Tibial nerve (tissue), 4 donors: ENCODE results near the gene C22orf39. TPM values are rescaled to one million over a fixed set of nuclear protein-coding genes. Genes with fewer than 3 reads are reported as not detected.

ENCODE experiments used
- DNase-seq, 2 donors: peaks; one replicate each; pipeline ENCODE4 v3.0.0-alpha.2; 2019; ENCODE audit warnings: low spot score in 2 of 2
- H3K27ac ChIP-seq, 4 donors: fragments of 200-600 bp; sonication (generic) in 3 of 4; one replicate each; pipeline ENCODE4 v1.5.1; 2017 to 2019; ENCODE audit warnings: mild to moderate bottlenecking in 1 of 4
- H3K27me3 ChIP-seq, 2 donors: fragments of 200-600 bp; sonication (generic) in 1 of 2; one replicate each; pipeline versions ENCODE4 v1.5.1 to v1.6.0; 2017 to 2019
- H3K36me3 ChIP-seq, 3 donors: fragments of 200-600 bp; sonication (generic); one replicate each; pipeline ENCODE4 v1.5.1; 2018 to 2019
- H3K4me1 ChIP-seq, 4 donors: fragments of 200-600 bp; sonication (generic) in 3 of 4; one replicate each; pipeline ENCODE4 v1.5.1; 2017 to 2019
- H3K4me3 ChIP-seq, 4 donors: fragments of 200-600 bp; sonication (generic) in 3 of 4; one replicate each; pipeline ENCODE4 v1.5.1; 2017 to 2019; ENCODE audit warnings: mild to moderate bottlenecking in 1 of 4, moderate library complexity in 1 of 4
- H3K9me3 ChIP-seq, 4 donors: fragments of 200-600 bp; sonication (generic) in 3 of 4; one replicate each; pipeline ENCODE4 v1.5.1; 2017 to 2019
- CTCF ChIP-seq, 5 experiments: fragments of 200-600 bp in 3 of 5; fragments of 450-650 bp in 2 of 5; sonication (generic) in 3 of 5; IDR thresholded peaks; one replicate each; pipeline ENCODE4 v1.5.1; 2016 to 2019; ENCODE audit warnings: antibody characterized with exemption in 5 of 5, mild to moderate bottlenecking in 3 of 5, moderate library complexity in 2 of 5
- EP300 ChIP-seq, 2 donors: sonication (generic); formaldehyde crosslinking; IDR thresholded peaks; one replicate each; pipeline ENCODE4 v1.6.1; 2017; ENCODE audit warnings: antibody characterized with exemption in 2 of 2, mild to moderate bottlenecking in 1 of 2
- POLR2A ChIP-seq, 2 donors: fragments of 450-650 bp; IDR thresholded peaks; one replicate each; pipeline ENCODE4 v1.6.1; 2017; ENCODE audit warnings: antibody characterized with exemption in 2 of 2, mild to moderate bottlenecking in 2 of 2, moderate library complexity in 2 of 2
- WGBS, 2 donors: methylation state at CpG; one replicate each; pipeline ENCODE4 v1.1.5; 2018; 5-methylcytosine and 5-hydroxymethylcytosine counted together
- total RNA-seq, 4 donors: library from RNA; depleted of rRNA; stranded (reverse); fragments of >200 nt; gene quantifications; one replicate each; pipeline ENCODE4 v1.1.0, GENCODE V29; 2016

The C22orf39 gene
- total RNA-seq, 4 donors from 2014 or later, result 58.5 to 101 (median 75.1) TPM

GRCh38 chr22:19488285-19488684, 40.8 kb upstream of the C22orf39 start:
- no peak overlapping the region for H3K27ac ChIP-seq
- WGBS, 2 donors, result 92 to 93% methylated on average over 2 of the region's 2 CpGs
- H3K9me3 ChIP-seq, result no peaks in the 10 kb centered on the region
- H3K4me1 ChIP-seq, result peaks cover 0 to 11% (median 0%) of the 10 kb centered on the region in 4 donors
- no peak for TF ChIP-seq CTCF (IDR thresholded peaks at IDR 0.05)
- no peak for TF ChIP-seq POLR2A (IDR thresholded peaks at IDR 0.05)
- no peak for TF ChIP-seq EP300 (IDR thresholded peaks at IDR 0.05)
- no peak overlapping the region for H3K4me3 ChIP-seq
- DNase-seq, result no peak
- H3K36me3 ChIP-seq, result no peaks in the 10 kb centered on the region
- H3K27me3 ChIP-seq, result no peaks in the 10 kb centered on the region

GRCh38 chr22:19483481-19484244, 36.2 kb upstream of the C22orf39 start:
- Histone ChIP-seq H3K4me3 (no peak overlapping the region), H3K9me3 (no peaks in the 10 kb centered on the region), H3K27me3 (no peaks in the 10 kb centered on the region), H3K27ac (no peak overlapping the region), H3K36me3 (no peaks in the 10 kb centered on the region), H3K4me1 (peaks cover 0 to 8% (median 4%) of the 10 kb centered on the region in 4 donors)
- no peak for DNase-seq
- WGBS, 2 donors, result 84% methylated on average over 8 of the region's 8 CpGs
- TF ChIP-seq CTCF (IDR thresholded peaks at IDR 0.05) (no peak), EP300 (IDR thresholded peaks at IDR 0.05) (no peak), POLR2A (IDR thresholded peaks at IDR 0.05) (no peak)

- DNase-seq, result no peak
- Histone ChIP-seq H3K9me3 (no peaks in the 10 kb centered on the region), H3K27ac (no peak overlapping the region), H3K4me1 (peaks cover 0 to 20% (median 12%) of the 10 kb centered on the region in 4 donors), H3K36me3 (no peaks in the 10 kb centered on the region), H3K27me3 (no peaks in the 10 kb centered on the region), H3K4me3 (no peak overlapping the region)
- TF ChIP-seq CTCF (IDR thresholded peaks at IDR 0.05) (no peak), EP300 (IDR thresholded peaks at IDR 0.05) (no peak), POLR2A (IDR thresholded peaks at IDR 0.05) (no peak)
- WGBS, 2 donors, result 91 to 93% methylated on average over 9 of the region's 9 CpGs
These were observed 34.8 kb upstream of the C22orf39 start for GRCh38 chr22:19482297-19482696.

- TF ChIP-seq POLR2A (IDR thresholded peaks at IDR 0.05) (no peak), EP300 (IDR thresholded peaks at IDR 0.05) (no peak), CTCF (IDR thresholded peaks at IDR 0.05) (no peak)
- Histone ChIP-seq H3K27me3 (no peaks in the 10 kb centered on the region), H3K9me3 (no peaks in the 10 kb centered on the region)
These were observed 33.3 kb upstream of the C22orf39 start for GRCh38 chr22:19480789-19481188.

GRCh38 chr22:19480173-19480568, 32.7 kb upstream of the C22orf39 start:
- Histone ChIP-seq H3K4me3 (peak overlapping the region; percentile 36 to 97 (median 60)), H3K9me3 (no peaks in the 10 kb centered on the region), H3K27ac (no peak overlapping the region), H3K4me1 (peaks cover 0 to 41% (median 16%) of the 10 kb centered on the region in 4 donors), H3K27me3 (no peaks in the 10 kb centered on the region), H3K36me3 (peaks cover 0 to 3% (median 0%) of the 10 kb centered on the region in 3 donors)
- TF ChIP-seq CTCF (IDR thresholded peaks at IDR 0.05) (no peak), EP300 (IDR thresholded peaks at IDR 0.05) (no peak), POLR2A (IDR thresholded peaks at IDR 0.05) (no peak)
- no peak for DNase-seq
- WGBS, 2 donors, result 1 to 2% methylated on average over 15 of the region's 15 CpGs

More at GRCh38 chr22:19480789-19481188, 33.3 kb upstream of the C22orf39 start:
- Histone ChIP-seq H3K36me3 (no peaks in the 10 kb centered on the region), H3K4me3 (no peak overlapping the region), H3K27ac (no peak overlapping the region), H3K4me1 (peaks cover 0 to 35% (median 16%) of the 10 kb centered on the region in 4 donors)
- WGBS, 2 donors, result 66 to 68% methylated on average over 10 of the region's 10 CpGs
- DNase-seq, result no peak
